Transverse colon (tissue), 3 donors: Measurements from ENCODE around the gene MAP6.

Source experiments
- EP300 ChIP-seq: sonication (generic); formaldehyde crosslinking; IDR thresholded peaks from one replicate; pipeline ENCODE4 v1.6.1; 2017; ENCODE audit warnings: antibody characterized with exemption, low read depth
- POLR2A ChIP-seq: fragments of 450-650 bp; IDR thresholded peaks from one replicate; pipeline ENCODE4 v1.6.1; 2016; ENCODE audit warnings: antibody characterized with exemption, mild to moderate bottlenecking, moderate library complexity
- POLR2AphosphoS5 ChIP-seq, 3 donors: sonication (generic); formaldehyde crosslinking; IDR thresholded peaks; one replicate each; pipeline ENCODE4 v1.6.1; 2016; ENCODE audit warnings: antibody characterized with exemption in 3 of 3

DNA sequence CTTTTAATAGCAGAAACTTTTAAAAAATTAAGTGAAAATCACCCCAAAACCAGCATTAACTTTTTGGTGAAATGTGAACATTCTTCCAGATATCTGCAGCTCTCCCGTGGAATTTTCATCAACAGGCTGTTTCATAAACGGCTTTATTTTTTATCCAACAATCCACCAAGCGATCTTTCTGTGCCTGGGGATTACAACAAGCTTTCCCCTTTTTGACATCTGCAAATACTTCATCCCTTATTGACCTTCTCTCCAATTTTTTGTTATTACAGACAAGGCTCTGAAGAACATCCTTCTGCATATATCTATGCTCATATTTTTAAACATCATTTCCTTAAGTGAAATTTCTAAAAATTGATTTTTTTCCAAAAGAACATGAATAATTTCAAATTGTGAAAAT is 112.6 kb downstream of the MAP6 start:
- TF ChIP-seq POLR2AphosphoS5 (IDR thresholded peaks at IDR 0.05) (no peak), EP300 (no peak), POLR2A (no peak)
